K562 (cell line): ENCODE results near the gene KCNS1. TPM values are rescaled to one million over a fixed set of nuclear protein-coding genes. Genes with fewer than 3 reads are reported as not detected.

Source experiments
- ATAC-seq: fragments of 200-7000 bp; cut with Tn5 transposase; 3 replicates; pipeline ENCODE4 v1.9.1; 2020; ENCODE audit warnings: moderate library complexity
- BruUV-seq: library from RNA; stranded (reverse); fragments of 400-500 nt; replicated peaks from 2 replicates; lab custom pipeline; 2021; lab: Mats Ljungman, UMichigan
- CTCF ChIA-PET: fragments of 300-600 bp; formaldehyde crosslinking; extraction: SDS; loops from one replicate; lab custom pipeline; 2021; ENCODE audit warnings: low intra/inter-chr PET ratio; lab: Yijun Ruan, JAX
- POLR2A ChIA-PET: fragments of 300-600, 350-650 bp; sonication (Branson Sonifier 250); formaldehyde crosslinking; extraction: SDS; loops from one replicate; lab custom pipeline; 2021; ENCODE audit warnings: antibody characterized with exemption, inconsistent platforms; lab: Yijun Ruan, JAX
- DNase-seq, 4 experiments: peaks; one replicate each; pipeline versions ENCODE4 v3.0.0 to v3.0.0-alpha.2; 2011 to 2018; ENCODE audit warnings: low spot score in 3 of 4, mixed read lengths in 3 of 4; ENCODE audit errors: extremely low read depth in 1 of 4
- FAIRE-seq: peaks from 2 replicates; lab custom pipeline; 2011; peaks lifted over from hg19 to GRCh38; lab: Jason Lieb, UNC
- H2AFZ ChIP-seq: 2 replicates; pipeline ENCODE4 v1.6.0; 2011; ENCODE audit warnings: low read depth, low read length, control low read depth, inconsistent platforms
- H3K27ac ChIP-seq: fragments of 200-600 bp; 3 replicates; pipeline ENCODE4 v1.8.0; 2011; ENCODE audit warnings: low read depth, mild to moderate bottlenecking, control low read depth, inconsistent platforms, low read length, moderate library complexity, mixed read lengths; ENCODE audit errors: extremely low read depth
- H3K27me3 ChIP-seq, 2 experiments: fragments of 300-600 bp in 1 of 2; 2 replicates in 1 of 2; 3 replicates in 1 of 2; pipeline versions ENCODE4 v1.6.0 to v1.8.0; 2011; ENCODE audit warnings: inconsistent platforms in 2 of 2, low read length in 2 of 2, mild to moderate bottlenecking in 1 of 2, mixed read lengths in 1 of 2, moderate library complexity in 1 of 2; ENCODE audit not compliant: control insufficient read depth in 2 of 2, insufficient read depth in 2 of 2
- H3K36me3 ChIP-seq: fragments of 300-600 bp; 3 replicates; pipeline ENCODE4 v1.8.0; 2011; ENCODE audit warnings: mild to moderate bottlenecking, low read length, inconsistent platforms; ENCODE audit not compliant: control insufficient read depth, insufficient read depth
- H3K4me1 ChIP-seq, 2 experiments: fragments of 200-600 bp in 1 of 2; replicated peaks in 1 of 2; 2 replicates in 1 of 2; 3 replicates in 1 of 2; pipeline versions ENCODE4 v1.5.1 to v1.8.0; 2011; ENCODE audit warnings: inconsistent platforms in 2 of 2, low read length in 2 of 2, mild to moderate bottlenecking in 1 of 2, mixed read lengths in 1 of 2, moderate library complexity in 1 of 2; ENCODE audit not compliant: control insufficient read depth in 2 of 2, insufficient read depth in 2 of 2
- H3K4me2 ChIP-seq: 2 replicates; pipeline ENCODE4 v1.6.1; 2011; ENCODE audit warnings: low read length, control low read depth, inconsistent platforms, mixed read lengths; ENCODE audit not compliant: insufficient read depth
- H3K4me3 ChIP-seq: fragments of 200-600 bp; sonication (generic), shearing (Covaris generic); 2 replicates; pipeline ENCODE4 v1.5.1; 2016; ENCODE audit warnings: control low read depth, inconsistent platforms
- H3K79me2 ChIP-seq: fragments of 200-600 bp; 3 replicates; pipeline ENCODE4 v1.8.0; 2011; ENCODE audit warnings: low read length, inconsistent platforms; ENCODE audit not compliant: control insufficient read depth, insufficient read depth
- H3K9ac ChIP-seq, 2 experiments: 2 replicates each; pipeline versions ENCODE4 v1.6.0 to v1.6.1; 2011; ENCODE audit warnings: low read depth in 2 of 2, low read length in 2 of 2, control low read depth in 1 of 2, inconsistent platforms in 1 of 2, mild to moderate bottlenecking in 1 of 2, mixed read lengths in 1 of 2; ENCODE audit not compliant: insufficient read depth in 1 of 2
- H3K9me1 ChIP-seq: one replicate; pipeline ENCODE4 v1.6.0; 2011; ENCODE audit warnings: inconsistent platforms, mild to moderate bottlenecking, low read length, moderate library complexity; ENCODE audit not compliant: control insufficient read depth, insufficient read depth
- H3K9me3 ChIP-seq: replicated peaks from 2 replicates; pipeline ENCODE4 v1.5.1; 2011; ENCODE audit warnings: low read depth, low read length, inconsistent platforms; ENCODE audit not compliant: control insufficient read depth, insufficient read depth
- H4K20me1 ChIP-seq: replicated peaks from 2 replicates; pipeline ENCODE4 v1.6.1; 2011; ENCODE audit warnings: low read length, inconsistent platforms, mixed read lengths; ENCODE audit not compliant: control insufficient read depth, insufficient read depth
- HOXB6 ChIP-seq: fragments of 250-450 bp; sonication (Bioruptor Pico); IDR thresholded peaks from 2 replicates; pipeline ENCODE4 v1.5.1; 2022; ENCODE audit warnings: mild to moderate bottlenecking, borderline replicate concordance
- NFYB ChIP-seq: IDR thresholded peaks from 2 replicates; pipeline ENCODE4 v1.6.1; 2011; ENCODE audit warnings: mild to moderate bottlenecking, moderate library complexity; ENCODE audit not compliant: insufficient read length; ENCODE audit errors: extremely low read depth
- POLR2A ChIP-seq: fragments of 450-650 bp; conservative IDR thresholded peaks from 2 replicates; pipeline ENCODE4 v1.6.1; 2016
- SP1 ChIP-seq: sonication (generic); formaldehyde crosslinking; IDR thresholded peaks from 2 replicates; pipeline ENCODE4 v1.8.1; 2022; ENCODE audit warnings: mild to moderate bottlenecking, missing genetic modification reagents
- WGBS: fragments of 100-300 bp; shearing (Covaris generic); methylation state at CpG from one replicate; pipeline ENCODE4 v1.1.6; 2016; ENCODE audit warnings: low coverage, mixed read lengths; ENCODE audit not compliant: insufficient coverage; ENCODE audit errors: missing lambda C conversion rate; 5-methylcytosine and 5-hydroxymethylcytosine counted together
- in situ Hi-C: fragments of 300-500 bp; cut with MboI; formaldehyde crosslinking; loops from 4 replicates; pipeline ENCODE4 v1.15.0; 2018; ENCODE audit warnings: inconsistent platforms, mixed read lengths
- intact Hi-C: fragments of 100-400 bp; cut with micrococcal nuclease; formaldehyde crosslinking; loops from 2 replicates; pipeline ENCODE4 v1.14.2; 2022
- polyA plus RNA-seq, 8 experiments: library from polyadenylated mRNA; depleted of rRNA in 4 of 8; stranded (reverse) in 5 of 8; unstranded in 3 of 8; fragments of >200 nt; fragmentation: Nextera tagmentation in 2 of 8; fragmentation: Illumina TruSeq in 1 of 8; extraction: Ambion mirVana in 2 of 8; extraction: Trizol in 1 of 8; gene quantifications; 2 replicates each; pipeline versions ENCODE4 v1.2.1 to v1.2.3, GENCODE V29; 2011 to 2014; ENCODE audit warnings: inconsistent platforms in 1 of 8, missing spikeins in 1 of 8
- total RNA-seq, 7 experiments: library from RNA; depleted of rRNA in 6 of 7; stranded (reverse); fragments of >200 nt in 6 of 7; fragmentation: Illumina TruSeq in 2 of 7; extraction: Trizol in 2 of 7; gene quantifications; 2 replicates each; pipeline versions ENCODE4 v1.2.1 to v1.2.3, GENCODE V29; 2011 to 2021; ENCODE audit warnings: low replicate concordance in 1 of 7
- TF ChIP-seq, protein P1 (sequence below): sonication (generic); formaldehyde crosslinking; IDR thresholded peaks from 2 replicates; pipeline ENCODE4 v1.9.0; 2022; ENCODE audit warnings: mild to moderate bottlenecking, missing genetic modification reagents
- TF ChIP-seq, protein P2 (sequence below): fragments of 250-450 bp; sonication (Bioruptor Pico); IDR thresholded peaks from 2 replicates; pipeline ENCODE4 v1.8.0; 2022; ENCODE audit warnings: moderate library complexity, mild to moderate bottlenecking, inconsistent platforms

Gene KCNS1
- total and polyA plus RNA-seq, 9 of the 15 experiments (the other 6 are each of a cell fraction or from before 2014, with no cell fraction given), result not detected

DNA sequence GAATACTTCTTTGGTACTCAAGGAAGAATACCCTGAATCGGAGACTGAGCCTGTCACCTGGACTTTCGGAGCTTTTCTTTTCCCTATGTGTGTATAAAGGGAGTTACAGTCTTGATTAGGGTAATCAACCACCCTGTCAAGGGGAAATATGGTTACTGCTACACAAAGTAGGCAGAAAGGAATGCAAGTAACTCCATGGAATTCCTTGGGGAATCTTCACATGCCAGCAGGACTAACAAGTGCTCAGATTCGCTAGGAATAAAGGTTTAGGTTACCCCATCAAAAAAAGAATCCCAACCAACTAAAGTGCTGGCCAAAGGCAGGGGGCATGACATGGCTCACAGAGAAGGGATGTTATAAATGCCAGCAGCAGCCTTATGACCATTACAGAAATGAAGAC, 10.4 kb downstream of the KCNS1 start (continued):
- TF ChIP-seq, protein P1, sequence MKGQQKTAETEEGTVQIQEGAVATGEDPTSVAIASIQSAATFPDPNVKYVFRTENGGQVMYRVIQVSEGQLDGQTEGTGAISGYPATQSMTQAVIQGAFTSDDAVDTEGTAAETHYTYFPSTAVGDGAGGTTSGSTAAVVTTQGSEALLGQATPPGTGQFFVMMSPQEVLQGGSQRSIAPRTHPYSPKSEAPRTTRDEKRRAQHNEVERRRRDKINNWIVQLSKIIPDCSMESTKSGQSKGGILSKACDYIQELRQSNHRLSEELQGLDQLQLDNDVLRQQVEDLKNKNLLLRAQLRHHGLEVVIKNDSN (CRISPR knock-in tag), result no peak
- TF ChIP-seq SP1 (no peak), NFYB (no peak), POLR2A (no peak)

DNA sequence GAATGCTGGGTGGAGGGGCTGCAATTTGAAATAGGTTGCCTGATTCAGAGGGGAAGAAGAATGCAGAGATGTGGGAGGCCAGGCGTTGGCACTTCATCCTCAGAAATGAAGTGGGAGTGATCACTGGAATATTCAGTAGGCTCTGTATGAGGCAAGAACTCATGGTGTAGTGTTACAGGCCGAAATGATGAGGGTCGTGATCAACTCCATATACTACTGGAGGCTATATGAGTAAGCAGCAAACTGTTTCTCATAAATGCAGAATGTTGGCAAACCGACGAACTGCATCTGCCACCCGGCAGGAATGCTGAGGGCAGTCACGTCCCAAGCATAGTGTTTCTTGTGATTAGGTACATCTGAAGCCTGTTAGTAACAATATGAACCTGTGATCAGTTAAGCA, 12.7 kb downstream of the KCNS1 start:
- no peaks in the 10 kb centered on the region for H3K27me3 ChIP-seq
- no peak overlapping the region for H3K4me3 ChIP-seq
- no peaks in the 10 kb centered on the region for H3K4me1 ChIP-seq
- no peaks in the 10 kb centered on the region for H4K20me1 ChIP-seq
- intact Hi-C loops (no loop called here), in situ Hi-C loops (no loop called here)
- BruUV-seq, result no TSS peak
- no peak for ATAC-seq
- TF ChIP-seq HOXB6, result no peak
- TF ChIP-seq, protein P2, sequence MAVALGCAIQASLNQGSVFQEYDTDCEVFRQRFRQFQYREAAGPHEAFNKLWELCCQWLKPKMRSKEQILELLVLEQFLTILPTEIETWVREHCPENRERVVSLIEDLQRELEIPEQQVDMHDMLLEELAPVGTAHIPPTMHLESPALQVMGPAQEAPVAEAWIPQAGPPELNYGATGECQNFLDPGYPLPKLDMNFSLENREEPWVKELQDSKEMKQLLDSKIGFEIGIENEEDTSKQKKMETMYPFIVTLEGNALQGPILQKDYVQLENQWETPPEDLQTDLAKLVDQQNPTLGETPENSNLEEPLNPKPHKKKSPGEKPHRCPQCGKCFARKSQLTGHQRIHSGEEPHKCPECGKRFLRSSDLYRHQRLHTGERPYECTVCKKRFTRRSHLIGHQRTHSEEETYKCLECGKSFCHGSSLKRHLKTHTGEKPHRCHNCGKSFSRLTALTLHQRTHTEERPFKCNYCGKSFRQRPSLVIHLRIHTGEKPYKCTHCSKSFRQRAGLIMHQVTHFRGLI (CRISPR knock-in tag), result no peak
- FAIRE-seq, result no peak
- H3K9me3 ChIP-seq, result no peaks in the 10 kb centered on the region
- H3K9me1 ChIP-seq, result no peaks in the 10 kb centered on the region
- 63% methylated on average over 7 of the region's 7 CpGs for WGBS
- H3K27ac ChIP-seq, result no peak overlapping the region
- no peak overlapping the region for H3K4me2 ChIP-seq
- ChIA-PET POLR2A (no interaction called here), CTCF (no interaction called here)
- H3K79me2 ChIP-seq, result no peaks in the 10 kb centered on the region
- no peak overlapping the region for H2AFZ ChIP-seq
- H3K36me3 ChIP-seq, result no peaks in the 10 kb centered on the region
- no peak for DNase-seq
- no peak overlapping the region for H3K9ac ChIP-seq
